NCI-H2196 treated with DMSO at 0.1 percent for 48 hours (cell line): ENCODE data around the gene MAP2.

Experiments
- DNase-seq: peaks from one replicate; lab custom pipeline; 2025; ENCODE audit not compliant: unreplicated experiment; lab: John Stamatoyannopoulos, UW

MAP2 gene

GRCh38 chr2:209424781-209425470 is 1.1 kb downstream of the MAP2 start:
- DNase-seq, result no peak

- DNase-seq, result peak; percentile 45
Observed at GRCh38 chr2:209425471-209426071, 1.7 kb downstream of the MAP2 start.

- peak; percentile 89 for DNase-seq
Observed at GRCh38 chr2:209426432-209426831, 2.6 kb downstream of the MAP2 start.

- DNase-seq, result no peak
Observed at GRCh38 chr2:209431701-209432100, 7.9 kb downstream of the MAP2 start.

- no peak for DNase-seq
Observed at GRCh38 chr2:209441541-209441940, 17.7 kb downstream of the MAP2 start.

- DNase-seq, result no peak
Observed at GRCh38 chr2:209442939-209443338, 19.1 kb downstream of the MAP2 start.

GRCh38 chr2:209445485-209445884 is 21.6 kb downstream of the MAP2 start:
- no peak for DNase-seq

GRCh38 chr2:209451209-209451834 is 27.5 kb downstream of the MAP2 start:
- peak; percentile 25 for DNase-seq

GRCh38 chr2:209456489-209456888 is 32.6 kb downstream of the MAP2 start:
- no peak for DNase-seq

- no peak for DNase-seq
Observed at GRCh38 chr2:209458008-209458979, 34.4 kb downstream of the MAP2 start.

- no peak for DNase-seq
Observed at GRCh38 chr2:209459359-209459758, 35.5 kb downstream of the MAP2 start.

- DNase-seq, result no peak
Observed at GRCh38 chr2:209460151-209460761, 36.4 kb downstream of the MAP2 start.

GRCh38 chr2:209463226-209463625 is 39.4 kb downstream of the MAP2 start:
- DNase-seq, result no peak

- DNase-seq, result no peak
Observed at GRCh38 chr2:209463835-209464234, 40.0 kb downstream of the MAP2 start.

- DNase-seq, result no peak
Observed at GRCh38 chr2:209468846-209469245, 45.0 kb downstream of the MAP2 start.

GRCh38 chr2:209469481-209469880 is 45.6 kb downstream of the MAP2 start:
- DNase-seq, result no peak

- no peak for DNase-seq
Observed at GRCh38 chr2:209470466-209470865, 46.6 kb downstream of the MAP2 start.

GRCh38 chr2:209471037-209471436 is 47.2 kb downstream of the MAP2 start:
- no peak for DNase-seq

- DNase-seq, result peak; percentile 52
Observed at GRCh38 chr2:209472112-209472832, 48.4 kb downstream of the MAP2 start.

- no peak for DNase-seq
Observed at GRCh38 chr2:209472871-209473270, 49.0 kb downstream of the MAP2 start.
